HEK293 (cell line): Measurements from ENCODE around the gene AVEN.

ENCODE experiments used
- CTCF ChIP-seq: fragments of 450-650 bp; formaldehyde crosslinking; IDR thresholded peaks from 2 replicates; pipeline ENCODE4 v1.5.1; 2016; ENCODE audit warnings: missing biosample characterization, missing genetic modification characterization
- ZBTB8A ChIP-seq: fragments of 450-650 bp; formaldehyde crosslinking; IDR thresholded peaks from 2 replicates; pipeline ENCODE4 v1.5.1; 2016; ENCODE audit warnings: missing biosample characterization, missing genetic modification characterization
- ZNF202 ChIP-seq: fragments of 450-650 bp; formaldehyde crosslinking; IDR thresholded peaks from 2 replicates; pipeline ENCODE4 v1.5.1; 2016; ENCODE audit warnings: missing biosample characterization, missing genetic modification characterization, borderline replicate concordance
- ZNF530 ChIP-seq: fragments of 450-650 bp; formaldehyde crosslinking; IDR thresholded peaks from 2 replicates; pipeline ENCODE4 v1.5.1; 2016; ENCODE audit warnings: low read depth, missing biosample characterization, missing genetic modification characterization
- ZNF561 ChIP-seq: fragments of 450-650 bp; IDR thresholded peaks from 2 replicates; pipeline ENCODE4 v1.5.1; 2018; ENCODE audit warnings: missing biosample characterization, missing genetic modification characterization, borderline replicate concordance
- ZNF639 ChIP-seq: fragments of 450-650 bp; formaldehyde crosslinking; IDR thresholded peaks from 2 replicates; pipeline ENCODE4 v1.5.1; 2016; ENCODE audit warnings: missing biosample characterization, missing genetic modification characterization

GRCh38 chr15:33846862-33847261 lies 192.1 kb downstream of the AVEN start:
- no peak for TF ChIP-seq ZNF639 (tag by site-specific recombination)
- TF ChIP-seq CTCF (tag by site-specific recombination), result no peak
- no peak for TF ChIP-seq ZBTB8A (tag by site-specific recombination)
- no peak for TF ChIP-seq ZNF561 (tag by site-specific recombination)
- no peak for TF ChIP-seq ZNF530 (tag by site-specific recombination)
- TF ChIP-seq ZNF202 (tag by site-specific recombination), result no peak
